Mesenteric fat pad (tissue), 1 donor: ENCODE measurements around the gene CCNJ. TPM values are rescaled to one million over a fixed set of nuclear protein-coding genes. Genes with fewer than 3 reads are reported as not detected.
A peak's percentile ranks its signal among the peaks of the same experiment; 100 is the strongest.
"Not testable (repeated sequence)": the region's sequence is repeated elsewhere in the genome, so short reads cannot be mapped to it uniquely, and the experiment has no call there.

Source experiments
- DNase-seq: peaks from one replicate; pipeline ENCODE4 v3.0.0-alpha.2; 2020; ENCODE audit warnings: low spot score
- long read RNA-seq: library from polyadenylated mRNA; unstranded; transcript quantifications from one replicate; pipeline ENCODE4 v2.0.0, GENCODE V29; 2020
- total RNA-seq: library from RNA; stranded (reverse); fragmentation: NEBNext Ultra II Directional; extraction: Animal tissue kit (Norgen Biotek cat#: 25700); gene quantifications from one replicate; pipeline ENCODE4 v1.2.1, GENCODE V29; 2021
- donor health status: DM: yes; HTN: yes; CAD: no.

The CCNJ gene, protein sequence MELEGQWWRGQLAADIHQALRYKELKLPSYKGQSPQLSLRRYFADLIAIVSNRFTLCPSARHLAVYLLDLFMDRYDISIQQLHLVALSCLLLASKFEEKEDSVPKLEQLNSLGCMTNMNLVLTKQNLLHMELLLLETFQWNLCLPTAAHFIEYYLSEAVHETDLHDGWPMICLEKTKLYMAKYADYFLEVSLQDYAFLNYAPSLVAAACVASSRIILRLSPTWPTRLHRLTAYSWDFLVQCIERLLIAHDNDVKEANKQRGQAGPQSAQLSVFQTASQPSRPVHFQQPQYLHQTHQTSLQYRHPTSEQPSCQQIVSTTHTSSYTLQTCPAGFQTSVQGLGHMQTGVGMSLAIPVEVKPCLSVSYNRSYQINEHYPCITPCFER
- total RNA-seq: 7.3 TPM
- long read RNA-seq, partial matches to known transcripts: 1 of 5 reads
- long read RNA-seq, other reads (novel, unspliced or antisense): 1 of 5 reads

DNA sequence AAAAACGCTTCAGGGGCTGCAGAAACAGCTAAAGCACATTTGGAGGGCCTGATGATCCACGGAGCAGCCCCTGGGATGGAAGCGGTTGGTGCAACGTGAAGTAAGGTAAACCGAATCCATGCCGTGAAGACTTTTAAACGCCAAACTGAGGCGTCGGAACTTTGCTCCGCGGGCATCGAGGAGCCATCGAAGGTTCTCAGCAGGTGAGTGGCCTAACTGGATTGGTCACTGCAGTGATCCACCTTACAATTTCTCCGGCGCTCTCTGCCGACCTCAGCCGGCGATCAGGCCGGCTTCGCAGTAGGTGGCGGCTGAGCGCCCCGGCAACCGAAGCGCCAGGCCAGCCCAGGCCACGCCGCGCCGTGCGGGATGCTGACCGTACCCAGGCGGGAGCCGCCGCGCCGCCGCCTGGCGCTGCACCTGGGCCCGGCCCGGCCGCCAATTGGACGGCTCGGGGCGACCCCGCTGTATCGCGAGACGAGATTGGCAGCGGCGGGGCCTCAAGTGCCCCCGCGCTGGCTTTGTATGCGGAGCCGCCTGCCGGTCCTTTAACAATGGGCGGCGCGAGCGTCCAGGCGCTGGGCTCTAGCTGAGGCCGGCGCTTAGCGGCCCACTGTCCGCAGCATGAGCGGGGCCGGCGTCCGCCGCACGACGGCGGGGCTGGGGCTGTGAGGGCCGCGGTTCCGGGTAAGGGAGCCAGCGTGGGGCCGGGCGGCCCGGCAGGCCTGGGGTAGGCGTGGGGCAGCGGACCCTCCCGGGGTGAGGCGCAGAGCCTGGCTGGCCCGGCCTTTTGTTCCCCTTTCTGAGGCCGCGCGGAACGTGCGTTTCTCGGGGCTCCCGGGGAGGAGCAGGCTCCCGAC, at the start of gene CCNJ:
Gene CCNJ, plus strand, starts transcription at position 551 of the 860 bp plus-strand sequence. CDS start 811 bp downstream, outside the sequence.
- peak; percentile 95 for DNase-seq

DNA sequence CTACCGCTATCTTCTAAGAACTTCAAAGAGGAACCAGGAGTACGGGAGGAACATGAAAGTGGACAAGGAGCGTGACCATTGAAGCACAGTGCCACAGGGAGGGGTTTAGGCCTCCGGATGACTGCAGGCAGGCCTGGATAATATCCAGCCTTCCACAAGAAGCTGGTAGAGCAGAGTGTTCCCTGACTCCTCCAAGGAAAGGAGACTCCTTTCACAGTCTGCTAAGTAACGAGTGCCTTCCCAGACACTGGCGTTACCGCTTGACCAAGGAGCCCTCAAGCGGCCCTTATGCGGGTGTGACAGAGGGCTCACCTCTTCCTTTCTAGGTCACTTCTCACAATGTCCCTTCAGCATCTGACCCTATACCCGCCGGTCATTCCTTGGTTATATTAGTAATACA, 49.0 kb upstream of the CCNJ start:
- DNase-seq: not testable (repeated sequence)

DNA sequence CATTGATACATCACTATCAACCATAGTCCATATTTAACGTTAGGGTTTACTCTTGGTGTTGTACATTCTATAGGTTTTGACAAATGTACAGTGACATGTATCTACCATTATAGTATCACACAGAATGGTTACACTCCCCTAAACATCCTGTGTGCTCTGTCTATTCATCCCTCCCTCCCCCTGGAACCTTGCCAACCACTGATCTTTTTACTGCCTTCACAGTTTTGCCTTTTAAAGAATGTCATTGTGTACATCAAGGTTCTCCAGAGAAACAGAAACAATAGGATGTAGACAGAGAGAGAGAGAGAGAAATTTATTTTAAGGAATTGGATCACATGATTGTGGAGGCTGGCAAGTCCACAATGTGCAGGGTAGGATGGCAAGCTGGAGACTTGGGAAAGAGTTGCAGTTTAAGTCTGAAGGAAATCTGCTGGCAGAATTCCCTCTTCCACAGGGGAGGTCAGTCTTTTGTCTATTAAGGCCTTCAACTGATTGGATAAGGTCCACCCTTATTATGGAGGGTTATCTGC, 45.1 kb upstream of the CCNJ start:
- no peak for DNase-seq

DNA sequence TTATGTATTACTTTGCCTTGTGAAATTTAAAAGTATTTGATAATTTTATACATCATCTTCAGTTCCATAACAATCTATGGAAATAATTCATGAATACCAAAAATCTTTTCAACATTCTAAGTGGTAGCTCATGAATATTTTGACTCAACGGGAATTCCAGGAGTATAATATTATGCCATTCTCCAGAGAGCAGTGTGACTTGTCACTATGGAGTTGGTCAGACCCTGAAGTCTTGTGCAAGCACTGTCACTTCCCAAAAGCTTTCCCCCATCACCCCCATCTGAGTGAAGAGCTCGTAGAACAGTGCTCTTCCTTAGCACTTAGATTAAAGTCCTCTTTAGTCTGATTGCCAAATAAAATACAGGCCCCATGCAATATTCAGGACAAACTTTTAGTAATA, 29.4 kb upstream of the CCNJ start:
- DNase-seq: no peak

DNA sequence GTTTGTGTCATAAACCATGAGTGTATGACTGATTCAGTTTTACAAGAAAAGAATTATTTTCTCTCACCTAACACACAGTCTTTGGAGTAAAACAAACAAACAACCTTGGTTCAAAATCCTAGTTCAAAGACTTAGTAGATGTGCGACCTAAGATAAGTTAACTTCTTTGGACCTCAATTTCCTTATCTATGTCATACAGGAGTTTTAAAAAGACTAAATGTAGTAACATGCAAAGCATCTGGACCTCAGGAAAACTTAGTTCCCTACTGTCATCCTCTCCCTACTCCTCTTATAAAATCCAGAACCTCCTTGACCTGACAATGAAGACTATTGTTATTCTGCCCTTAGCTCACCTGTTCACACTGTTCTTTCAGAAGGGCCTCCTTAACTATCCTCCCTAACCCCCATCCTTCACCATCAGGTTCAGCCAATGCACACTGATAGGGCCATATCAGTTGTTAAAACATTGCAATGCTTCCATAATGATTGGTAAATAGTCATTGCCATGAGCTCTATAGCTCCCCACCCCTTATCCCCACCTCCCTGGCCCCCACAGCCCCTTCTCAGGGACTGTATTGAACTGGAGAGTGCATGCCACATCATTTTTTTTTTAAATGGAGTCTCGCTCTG, 28.8 kb upstream of the CCNJ start:
- DNase-seq: no peak

DNA sequence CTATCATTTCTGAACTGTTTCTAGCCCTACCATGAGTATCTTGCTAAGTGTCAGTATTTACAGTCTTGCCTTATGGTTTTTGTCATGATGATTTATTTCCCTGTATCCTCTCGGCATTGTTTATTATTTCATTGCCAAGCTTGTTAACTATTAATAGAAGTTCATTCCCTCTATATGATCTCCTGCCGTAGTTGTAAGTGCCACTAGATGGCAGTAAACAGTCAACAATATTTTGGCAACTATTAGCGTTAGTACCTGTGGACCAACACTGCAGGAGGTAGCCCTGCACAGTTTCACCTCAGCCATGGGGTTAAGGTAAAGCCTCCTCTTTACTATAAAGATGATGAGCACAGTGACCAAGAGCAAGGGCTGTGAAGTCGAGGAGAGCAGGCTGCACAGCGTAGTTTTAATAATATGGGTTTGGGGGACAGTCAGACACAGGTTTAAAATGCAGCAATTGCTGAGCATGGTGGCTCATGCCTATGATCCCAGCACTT, 26.1 kb upstream of the CCNJ start:
- DNase-seq: no peak

DNA sequence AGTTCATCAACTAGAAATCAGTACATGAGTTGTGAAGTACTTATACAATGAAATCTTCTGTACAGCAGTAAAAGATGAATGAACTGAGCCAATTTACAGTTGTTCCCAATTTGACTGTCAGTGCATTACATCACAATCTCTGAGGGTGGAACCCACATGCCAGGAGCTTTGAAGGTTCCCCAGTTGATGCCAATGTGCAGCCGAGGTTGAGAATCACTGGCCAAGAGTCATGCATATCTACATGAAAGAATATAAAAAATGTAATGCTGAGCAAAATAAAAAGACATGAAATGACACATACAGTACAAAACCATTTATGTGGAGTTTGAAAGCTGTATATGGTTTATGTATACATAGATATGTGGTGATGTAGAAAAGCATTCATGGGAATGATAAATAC, 22.1 kb upstream of the CCNJ start:
- no peak for DNase-seq

DNA sequence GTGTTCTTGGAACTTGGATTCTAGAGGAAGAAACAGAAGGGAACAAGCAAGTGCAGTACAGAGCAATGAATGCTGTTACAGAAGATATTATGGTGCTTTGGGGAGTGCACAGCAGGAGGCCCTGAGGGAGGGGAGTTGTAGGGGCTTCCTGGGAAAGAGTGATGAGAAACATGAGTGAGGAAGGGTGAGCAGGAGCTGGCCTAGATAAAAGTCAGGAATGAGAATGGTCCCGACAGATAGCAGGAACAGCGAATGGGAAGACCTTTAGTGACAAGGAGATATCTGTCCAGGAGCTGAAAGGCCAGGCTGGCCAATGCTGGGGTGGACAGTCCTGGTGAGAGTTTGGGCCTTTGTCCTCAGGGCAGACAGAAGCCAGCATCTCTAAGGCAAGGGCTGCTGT, 20.6 kb upstream of the CCNJ start:
- DNase-seq: no peak

DNA sequence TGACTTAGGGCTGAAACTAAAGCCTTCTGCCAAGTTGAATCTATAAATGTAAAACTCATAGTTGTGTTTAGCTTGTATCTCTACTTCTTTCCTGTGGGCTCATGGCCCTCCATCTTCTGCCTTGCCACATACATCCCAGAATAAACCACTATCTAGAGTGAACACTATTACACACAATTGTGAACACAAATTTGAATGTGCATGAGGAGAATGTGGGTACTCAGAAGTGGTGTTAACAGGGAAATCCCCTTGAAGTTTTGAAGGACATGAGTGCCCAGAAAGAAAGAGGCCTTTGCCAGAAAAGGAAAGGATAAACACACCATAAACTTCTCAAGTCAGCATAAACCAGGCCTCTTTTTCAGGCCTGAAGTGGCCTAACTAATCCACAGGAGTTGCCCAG, 20.2 kb upstream of the CCNJ start:
- no peak for DNase-seq

DNA sequence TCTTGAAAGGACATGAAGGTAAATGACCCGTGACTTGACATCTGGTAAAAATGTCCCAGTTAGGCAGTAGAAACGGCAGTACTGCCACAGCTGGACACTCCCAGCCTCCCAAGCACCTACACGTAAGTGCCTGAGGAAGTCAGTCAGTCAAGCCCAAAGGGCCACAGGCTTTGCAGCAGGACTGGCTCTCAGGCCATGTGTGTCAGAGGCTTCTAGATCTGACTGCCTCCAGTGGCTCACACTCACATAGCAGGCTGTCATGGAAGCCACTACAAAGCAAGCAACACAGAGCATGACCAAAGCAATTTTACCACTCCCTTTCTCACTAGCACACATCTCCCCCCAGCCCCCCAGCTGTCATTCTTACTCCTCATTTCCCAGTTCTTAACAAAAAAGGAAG, 17.8 kb upstream of the CCNJ start:
- DNase-seq: no peak

DNA sequence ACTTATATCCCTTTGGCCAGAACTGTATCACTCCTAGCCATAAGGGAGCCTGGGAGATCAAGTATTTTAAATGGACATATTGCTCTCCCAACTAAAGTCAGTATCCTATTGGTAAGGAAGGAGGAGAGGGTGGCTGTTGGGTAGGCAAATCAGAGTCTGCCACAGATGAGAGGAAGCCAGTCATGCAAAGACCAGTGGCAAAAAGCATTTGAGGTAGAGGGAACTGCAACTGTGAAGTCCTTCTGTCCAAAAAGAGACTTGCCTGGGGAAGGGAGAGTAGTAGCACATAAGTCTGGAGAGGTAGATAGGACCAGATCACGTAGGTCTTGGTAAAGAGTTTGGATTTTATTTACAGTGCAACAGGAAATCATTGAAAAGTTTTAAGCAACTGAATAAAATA, 8.8 kb upstream of the CCNJ start:
- DNase-seq: no peak

DNA sequence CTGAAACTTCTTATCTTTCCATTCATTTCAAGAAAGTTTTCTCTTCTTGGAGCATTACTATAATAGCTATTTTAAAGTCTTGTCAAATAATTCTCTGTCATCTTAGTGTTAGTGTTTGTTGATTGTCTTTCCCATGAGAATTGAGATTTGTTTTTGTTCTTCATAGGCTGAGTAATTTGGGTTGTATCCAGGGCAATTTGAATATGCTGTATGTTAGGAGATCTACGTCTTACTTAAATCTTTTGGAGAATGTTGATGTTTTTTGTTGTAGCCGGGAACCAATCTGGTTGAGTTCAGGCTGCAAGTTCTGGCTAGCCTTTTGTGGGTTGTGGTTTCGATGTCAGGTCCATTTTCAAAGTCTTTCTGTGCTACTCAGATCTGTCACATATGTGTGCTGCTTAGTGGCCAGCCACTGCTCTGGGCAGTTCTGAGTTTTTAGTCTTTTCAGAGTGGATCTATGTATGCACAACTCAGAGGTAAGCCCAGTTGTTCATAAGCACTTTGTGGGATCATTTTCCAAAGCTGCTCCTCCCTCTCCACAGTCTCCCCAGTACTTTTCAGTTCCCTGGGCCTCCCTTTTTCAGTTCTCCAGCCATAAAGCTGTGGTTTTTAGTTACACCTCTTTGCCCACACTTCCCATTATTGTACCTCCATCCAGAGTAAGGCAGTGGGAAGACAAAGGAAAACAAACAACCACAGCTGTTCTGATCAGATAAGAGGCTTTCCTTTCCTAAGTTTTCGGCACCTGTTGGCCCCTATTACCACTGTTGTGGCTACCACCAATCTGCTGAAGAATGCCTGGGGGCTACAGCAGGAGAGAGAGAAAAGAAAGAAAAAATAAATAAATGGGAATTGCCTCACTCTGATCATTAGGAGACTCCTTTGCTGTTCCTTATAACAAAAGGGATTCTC, 4.7 kb upstream of the CCNJ start:
- DNase-seq: no peak

DNA sequence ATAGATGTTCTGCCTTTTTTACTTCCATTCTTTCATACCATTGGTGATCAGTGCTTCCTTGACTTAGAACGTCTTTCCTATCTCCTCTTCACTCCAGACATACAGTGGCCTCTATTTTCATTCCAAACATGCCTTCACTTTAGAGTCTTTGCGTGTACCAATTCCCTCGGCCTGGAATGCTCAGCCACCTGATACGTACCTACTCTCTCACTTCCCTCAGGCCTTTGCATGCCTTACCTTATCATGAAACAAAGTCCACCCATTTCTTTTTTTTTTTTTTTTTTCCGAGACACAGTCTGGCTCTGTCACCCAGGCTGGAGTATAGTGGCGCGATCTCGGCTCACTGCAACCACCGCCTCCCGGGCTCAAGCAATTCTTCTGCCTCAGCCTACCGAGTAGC, 2.2 kb upstream of the CCNJ start:
- no peak for DNase-seq

DNA sequence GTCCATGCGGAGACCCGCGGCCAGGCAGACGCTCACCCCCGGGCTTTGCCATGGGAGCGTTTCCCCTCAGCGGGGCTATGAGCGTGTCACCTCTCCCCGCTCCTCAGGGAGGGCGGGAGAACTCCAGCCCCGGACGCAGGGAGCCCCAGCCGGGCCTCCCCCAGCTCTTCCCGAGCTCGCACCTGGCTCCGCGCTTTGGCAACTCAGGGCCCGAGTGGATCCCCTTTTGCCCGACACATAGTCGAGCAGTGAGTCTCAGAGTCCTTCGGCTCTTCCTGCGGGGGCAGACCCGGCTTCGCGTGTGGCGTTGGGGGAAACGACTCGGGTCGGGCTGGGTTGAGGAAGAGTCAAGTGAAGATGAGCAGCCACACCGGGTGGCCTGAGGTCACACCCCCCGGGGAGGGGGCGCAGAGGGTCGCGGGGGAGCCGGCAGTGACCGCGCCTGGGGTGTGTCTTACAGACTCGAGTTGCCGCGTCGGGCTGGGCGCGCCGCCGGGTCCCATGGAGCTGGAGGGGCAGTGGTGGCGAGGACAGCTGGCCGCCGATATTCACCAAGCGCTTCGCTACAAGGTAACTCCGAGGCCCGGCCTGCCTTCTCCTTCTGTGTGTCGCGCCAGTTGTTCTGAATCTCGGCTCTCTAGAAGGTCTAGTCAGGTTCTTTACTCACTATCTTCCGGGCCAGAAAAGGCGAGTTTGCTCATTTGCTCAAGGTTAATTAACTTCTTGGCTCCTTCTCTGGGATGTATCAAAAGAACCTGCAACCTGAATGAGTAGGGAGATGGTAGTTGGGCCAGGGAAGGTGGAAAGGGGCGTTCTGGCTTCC, 721 bp downstream of the CCNJ start:
- peak; percentile 91 for DNase-seq

DNA sequence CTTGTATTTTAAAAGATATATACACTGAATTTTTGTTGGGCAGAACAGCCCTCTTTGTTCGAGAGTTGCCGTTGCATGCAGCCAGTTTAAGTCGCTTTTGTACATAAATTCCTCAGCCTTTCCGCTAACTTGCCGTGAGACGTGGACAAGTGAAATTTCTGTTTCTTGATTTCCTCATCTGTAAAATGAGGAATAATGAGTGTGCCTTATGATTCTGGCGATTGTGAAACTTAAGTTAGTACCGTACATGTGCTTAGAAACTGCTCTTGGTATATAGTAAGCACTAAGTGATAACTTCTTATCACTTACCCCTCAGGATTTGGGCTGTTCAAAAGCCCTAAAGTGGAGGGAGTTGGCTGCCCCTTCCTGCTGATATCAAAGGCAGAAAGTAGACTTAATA, 1.4 kb downstream of the CCNJ start:
- DNase-seq: no peak

DNA sequence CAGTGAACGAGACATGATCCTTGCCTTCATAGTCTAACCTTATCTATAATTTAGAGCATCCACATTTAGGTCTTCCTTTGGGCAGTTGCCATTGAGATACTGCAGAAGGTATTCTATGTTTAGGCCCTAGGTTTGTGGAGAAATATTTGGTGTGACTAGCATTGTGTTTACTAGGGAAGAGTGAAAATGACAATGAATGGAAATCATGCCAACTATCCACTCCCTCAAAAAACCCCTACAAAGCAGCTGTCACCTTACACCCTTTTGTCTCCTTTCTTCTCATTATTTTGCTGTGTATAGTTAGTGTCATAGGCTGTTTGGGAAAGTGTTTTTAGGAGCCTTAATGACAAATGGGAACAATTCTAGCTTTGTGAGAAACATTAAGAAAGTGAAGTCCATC, 3.2 kb downstream of the CCNJ start:
- DNase-seq: no peak

DNA sequence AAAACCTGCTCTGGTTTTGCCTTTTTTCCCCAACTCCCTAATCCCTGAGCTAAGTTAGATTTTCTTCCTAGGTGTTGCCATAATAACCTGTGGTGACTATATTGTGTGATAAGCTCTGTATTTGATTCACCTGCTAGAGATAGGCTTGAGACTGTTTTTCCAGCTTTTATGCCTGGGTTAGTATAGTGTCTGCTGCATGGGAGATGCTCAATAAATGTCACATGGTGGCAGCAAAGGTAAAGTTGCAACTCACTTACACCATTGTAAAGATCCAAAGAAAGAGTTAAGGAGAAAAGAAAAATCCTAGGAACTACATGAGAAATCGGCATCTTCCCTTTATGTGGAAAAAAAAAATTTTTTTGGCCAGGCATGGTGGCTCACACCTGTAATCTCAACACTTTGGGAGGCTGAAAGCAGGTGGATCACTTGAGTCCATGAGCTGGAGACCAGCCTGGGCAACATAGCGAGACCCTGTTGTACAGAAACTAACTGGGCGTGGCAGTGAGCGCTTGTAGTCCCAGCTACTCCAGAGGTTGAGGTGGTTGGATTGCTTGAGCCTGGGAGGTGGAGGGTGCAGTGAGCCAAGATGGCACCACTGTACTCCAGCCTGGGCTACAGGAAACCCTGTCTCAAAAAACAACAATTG, 3.7 kb downstream of the CCNJ start:
- no peak for DNase-seq

DNA sequence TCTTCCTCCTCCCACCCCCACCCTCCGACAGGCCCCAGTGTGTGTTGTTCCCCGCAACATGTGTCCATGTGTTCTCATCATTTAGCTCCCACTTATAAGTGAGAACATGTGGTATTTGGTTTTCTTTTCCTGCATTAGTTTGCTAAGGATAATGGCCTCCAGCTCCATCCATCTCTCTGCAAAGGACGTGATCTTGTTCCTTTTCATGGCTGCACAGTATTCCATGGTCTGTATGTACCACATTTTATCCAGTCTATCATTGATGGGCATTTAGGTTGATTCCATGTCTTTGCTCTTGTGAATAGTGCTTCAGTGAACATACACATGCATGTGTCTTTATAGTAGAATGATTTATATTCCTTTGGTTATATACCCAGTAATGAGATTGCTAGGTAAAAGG, 4.5 kb downstream of the CCNJ start:
- not testable (repeated sequence) for DNase-seq

DNA sequence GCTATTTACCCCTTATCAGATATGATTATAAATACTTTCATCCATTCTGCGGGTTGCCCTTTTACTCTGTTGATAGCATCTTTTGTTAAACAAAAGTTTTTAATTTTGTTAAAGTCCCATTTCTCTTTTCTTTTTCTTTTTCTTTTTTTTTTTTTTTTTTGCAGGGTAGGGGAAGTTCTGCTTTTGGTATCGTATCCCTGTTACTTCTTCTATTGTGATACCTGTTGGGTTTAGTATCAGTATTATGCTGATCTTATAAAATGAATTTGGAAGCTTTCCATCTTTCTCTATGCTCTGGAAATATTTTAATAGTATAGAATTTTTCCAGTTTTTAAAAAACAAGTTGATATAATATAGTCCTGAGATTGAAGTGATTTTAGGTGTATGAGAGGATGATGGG, 6.0 kb downstream of the CCNJ start:
- no peak for DNase-seq
